Astrocyte of the spinal cord (primary cell): ENCODE data around the gene FEV.

Experiments
- DNase-seq: peaks from one replicate; pipeline ENCODE4 v3.0.0; 2011; ENCODE audit warnings: low read depth, low spot score
- H3K4me3 ChIP-seq: 2 replicates; pipeline ENCODE4 v1.5.1; 2011; ENCODE audit warnings: low read depth, mild to moderate bottlenecking, low read length, moderate library complexity
- CTCF ChIP-seq: IDR thresholded peaks from 2 replicates; pipeline ENCODE4 v1.5.1; 2012; ENCODE audit warnings: low read depth, mild to moderate bottlenecking, low read length, inconsistent platforms
- in situ Hi-C: cut with HindIII; loops from 2 replicates; pipeline ENCODE4 v1.10.0; 2017; ENCODE audit warnings: low sequenced_read_pairs

Gene FEV

DNA sequence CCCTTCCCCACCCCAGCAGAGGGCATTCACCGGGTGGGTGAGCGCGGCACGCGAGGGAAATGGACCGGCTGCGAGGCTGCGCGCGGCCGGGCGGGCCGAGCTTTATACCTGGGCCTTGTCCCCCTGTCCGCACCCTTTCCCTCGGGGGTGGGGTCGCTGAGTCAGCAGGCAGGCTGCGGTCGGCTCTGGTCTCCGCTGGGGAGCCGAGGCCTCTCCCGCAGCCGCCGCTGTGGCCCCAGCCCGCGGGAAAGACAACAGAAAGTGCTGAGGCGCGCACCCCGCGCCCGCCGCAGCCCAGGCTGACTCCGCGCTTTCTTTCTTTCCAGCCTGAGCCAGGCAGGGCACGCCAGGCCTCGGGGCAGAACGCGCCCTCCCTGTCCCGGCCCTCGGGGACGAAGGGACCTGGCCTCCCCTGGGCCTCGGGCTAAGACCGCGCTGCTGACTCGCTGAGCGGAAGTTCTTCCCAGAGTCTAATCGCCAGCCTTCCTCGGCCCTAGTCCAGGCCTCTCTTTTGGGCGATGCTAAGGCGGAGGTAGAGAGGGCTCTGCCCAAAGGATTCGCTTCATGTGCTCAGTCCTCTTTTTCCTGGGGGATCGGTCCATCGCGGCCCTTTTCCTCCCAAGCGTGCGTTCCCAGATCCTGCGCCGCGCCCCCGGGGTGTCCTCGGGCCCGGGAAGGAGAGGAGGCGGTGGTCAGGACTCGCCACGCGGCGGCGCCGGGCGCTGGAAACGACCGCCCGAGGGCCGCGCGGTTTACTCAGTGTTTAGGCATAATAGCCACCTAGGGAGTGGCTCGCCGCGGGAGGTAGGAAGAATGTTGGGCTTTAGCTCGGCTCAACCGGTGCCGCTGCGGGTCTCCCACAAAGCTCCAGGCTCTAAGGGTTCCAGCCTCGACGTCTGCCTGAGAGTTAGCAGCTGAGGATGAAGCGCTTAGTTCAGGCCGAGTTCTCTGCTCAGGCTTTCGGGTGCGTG is 8.6 kb upstream of the FEV start, which contains the start of gene CRYBA2:
CRYBA2 (minus strand) TSS at position 78 of the 971 bp plus-strand sequence. CDS start 246 bp downstream, outside the sequence.
- in situ Hi-C loops = no loop called here
- TF ChIP-seq CTCF = no peak
- H3K4me3 ChIP-seq = no peak within 1 kb of the TSS
- no peak for DNase-seq

DNA sequence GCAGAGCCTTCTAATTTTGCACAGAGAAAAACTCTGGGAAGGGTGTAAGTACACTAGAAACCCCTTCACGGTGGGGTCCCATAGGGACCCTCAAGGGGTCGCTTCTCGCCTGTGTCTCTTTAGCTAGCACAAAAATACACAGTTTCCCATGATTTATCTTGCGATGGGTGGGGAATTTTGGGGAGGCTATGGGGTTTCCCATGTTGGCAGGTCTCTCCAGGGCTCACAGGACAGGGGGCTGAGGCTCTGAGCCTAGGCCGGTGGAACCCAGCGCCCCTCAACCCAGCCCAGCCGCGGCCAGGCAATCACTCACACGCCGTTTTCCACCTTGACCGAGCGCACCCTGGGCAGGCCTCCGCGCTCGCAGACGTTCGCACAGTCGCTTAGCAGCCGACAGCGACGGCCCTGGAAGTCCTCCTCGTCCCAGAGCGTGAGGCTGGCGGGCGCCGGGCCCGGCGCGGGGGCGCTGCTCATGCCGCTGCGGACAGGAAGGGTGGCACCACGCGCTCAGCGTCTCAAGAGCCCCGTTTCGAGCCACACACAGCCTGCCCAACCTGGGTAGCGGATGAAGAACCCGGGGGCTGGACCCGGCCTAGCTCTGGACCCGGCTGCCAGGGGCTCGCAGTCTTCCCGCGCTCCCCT is 7.8 kb upstream of the FEV start:
- TF ChIP-seq CTCF = no peak
- H3K4me3 ChIP-seq = no peak overlapping the region
- in situ Hi-C loops = no loop called here
- no peak for DNase-seq

DNA sequence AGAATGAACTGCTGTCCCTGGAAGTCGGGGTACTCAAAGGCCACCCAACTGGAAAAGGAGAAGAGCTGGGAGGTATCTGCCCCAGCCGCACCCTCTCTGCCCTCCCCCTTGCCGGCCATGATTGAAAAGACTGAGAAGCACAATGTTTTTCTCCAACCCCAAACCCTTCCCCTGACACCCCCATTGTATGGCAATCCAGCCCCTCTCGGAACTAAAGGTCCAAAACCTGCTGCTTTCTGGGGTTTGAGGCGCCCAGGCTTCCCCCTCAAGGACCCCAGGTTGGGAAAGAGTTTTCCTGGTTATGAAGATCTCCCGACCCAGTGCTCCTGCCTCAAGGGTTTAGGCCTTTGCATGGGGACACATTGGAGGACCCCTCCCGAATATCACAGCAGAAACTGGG is 7.2 kb upstream of the FEV start:
- no peak overlapping the region for H3K4me3 ChIP-seq
- no peak for DNase-seq
- TF ChIP-seq CTCF = no peak
- in situ Hi-C loops = no loop called here

GRCh38 chr2:218991674-218992168 is 6.7 kb upstream of the FEV start:
- TF ChIP-seq CTCF = no peak
- no peak for DNase-seq
- H3K4me3 ChIP-seq = no peak overlapping the region
- in situ Hi-C loops = no loop called here

DNA sequence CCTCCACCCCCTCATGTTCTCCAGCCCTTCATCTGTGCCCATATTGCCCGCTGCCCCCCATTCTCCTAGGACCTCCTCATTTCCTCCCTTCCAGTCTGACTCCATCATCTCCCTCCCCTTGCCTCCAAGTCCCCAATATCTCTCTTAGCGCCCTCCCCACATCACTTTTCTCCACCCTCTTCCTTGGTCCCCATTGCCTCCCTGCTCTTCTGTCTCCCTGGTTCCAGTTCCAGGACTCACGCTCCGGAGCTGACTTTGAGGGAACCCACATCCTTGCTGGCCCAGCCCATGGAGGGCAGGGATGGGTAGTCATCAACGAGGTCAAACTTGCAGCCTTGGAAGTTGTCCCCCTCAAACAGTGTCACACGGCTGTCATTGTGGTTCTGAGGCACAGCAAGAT is 5.6 kb upstream of the FEV start:
- in situ Hi-C loops = no loop called here

More for the DNA sequence above, 5.6 kb upstream of the FEV start:
- DNase-seq = no peak
- no peak overlapping the region for H3K4me3 ChIP-seq
- no peak for TF ChIP-seq CTCF
